Activated CD4-positive, CD25-positive, alpha-beta regulatory T cell treated with anti-CD3 and anti-CD28 coated beads, Interleukin-2, amount 50 U/mL, for 16 hours (primary cell): ENCODE data around the gene SP4.
A peak's percentile ranks its signal among the peaks of the same experiment; 100 is the strongest.

ENCODE experiments used
- DNase-seq: peaks from one replicate; pipeline ENCODE4 v3.0.0-alpha.2; 2020; ENCODE audit warnings: low read depth, low spot score

The SP4 gene

GRCh38 chr7:21427871-21428658 lies at the start of gene SP4:
Gene SP4, plus strand, starts transcription at chr7:21428083. Its CDS starts 169 bp downstream, at chr7:21428252.
- DNase-seq: peak; percentile 94

GRCh38 chr7:21383227-21384220 lies 44.4 kb upstream of the SP4 start:
- no peak for DNase-seq

DNA sequence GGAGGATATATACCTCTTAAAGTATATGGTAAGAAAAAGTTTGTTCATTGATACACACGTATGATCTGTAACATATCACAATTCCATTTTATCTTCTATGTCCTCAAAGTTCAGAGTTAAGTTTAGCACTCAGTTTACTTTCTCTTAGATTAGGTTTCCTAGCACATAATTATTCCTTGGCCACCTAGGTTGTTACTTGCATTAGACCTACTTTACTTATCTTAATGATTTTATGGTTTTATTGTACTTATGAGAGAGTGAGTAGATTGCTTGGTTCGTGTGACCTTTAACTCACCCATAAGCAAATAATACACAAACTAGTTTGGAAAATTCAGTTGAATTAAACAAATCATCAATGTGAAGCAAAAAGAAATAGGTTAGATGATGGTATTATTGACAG lies 33.9 kb upstream of the SP4 start:
- no peak for DNase-seq

DNA sequence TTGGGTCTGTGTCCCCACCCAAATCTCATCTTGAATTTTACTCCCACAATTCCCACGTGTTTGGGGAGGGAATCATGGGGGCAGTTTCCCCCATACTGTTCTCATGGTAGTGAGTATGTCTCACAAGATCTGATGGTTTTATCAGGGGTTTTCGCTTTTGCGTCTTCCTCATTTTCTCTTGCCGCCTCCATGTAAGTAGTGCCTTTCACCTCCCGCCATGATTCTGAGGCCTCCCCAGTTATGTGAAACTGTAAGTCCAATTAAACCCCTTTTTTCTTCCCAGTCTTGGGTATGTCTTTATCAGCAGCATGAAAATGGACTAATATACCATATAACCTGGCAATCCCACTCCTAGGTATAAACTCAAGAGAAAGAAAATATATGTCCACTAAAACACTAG lies 25.9 kb upstream of the SP4 start:
- no peak for DNase-seq

DNA sequence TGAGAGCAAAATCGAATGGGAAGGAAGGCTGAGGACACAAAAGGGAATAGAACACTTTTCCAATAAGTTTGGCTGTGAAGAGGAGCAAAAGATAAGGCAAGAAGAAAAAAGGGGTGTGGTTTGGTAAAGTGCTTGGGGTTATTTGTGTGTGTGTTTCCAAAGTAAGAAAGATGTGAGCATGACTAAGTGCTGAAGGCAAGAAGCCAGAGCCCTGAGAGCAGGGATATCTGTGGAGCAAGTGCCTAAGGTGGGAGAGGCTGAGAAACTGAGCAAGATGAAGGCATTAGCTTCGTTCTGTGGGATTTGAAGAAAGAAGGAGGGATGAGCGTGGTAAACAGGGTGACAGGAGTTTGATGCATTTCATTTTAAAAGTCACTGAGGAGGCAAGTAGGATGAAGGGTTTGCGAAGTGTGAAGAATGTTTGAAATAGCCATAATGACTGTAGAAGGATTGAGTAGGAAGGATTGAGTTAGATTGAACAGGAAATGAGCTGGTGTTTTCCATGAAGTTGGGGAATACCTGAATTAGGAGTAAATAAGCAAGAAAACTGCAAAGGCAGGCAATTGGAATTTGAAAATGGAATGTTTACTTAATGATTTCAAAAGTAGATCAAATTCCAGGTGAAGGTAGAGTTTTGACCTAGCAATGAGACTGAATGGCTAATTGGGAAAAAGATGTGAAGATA lies 19.9 kb upstream of the SP4 start:
- DNase-seq: no peak

- DNase-seq: no peak
Observed at GRCh38 chr7:21408481-21408820, 19.4 kb upstream of the SP4 start.

GRCh38 chr7:21412410-21412851 lies 15.5 kb upstream of the SP4 start:
- DNase-seq: no peak

DNA sequence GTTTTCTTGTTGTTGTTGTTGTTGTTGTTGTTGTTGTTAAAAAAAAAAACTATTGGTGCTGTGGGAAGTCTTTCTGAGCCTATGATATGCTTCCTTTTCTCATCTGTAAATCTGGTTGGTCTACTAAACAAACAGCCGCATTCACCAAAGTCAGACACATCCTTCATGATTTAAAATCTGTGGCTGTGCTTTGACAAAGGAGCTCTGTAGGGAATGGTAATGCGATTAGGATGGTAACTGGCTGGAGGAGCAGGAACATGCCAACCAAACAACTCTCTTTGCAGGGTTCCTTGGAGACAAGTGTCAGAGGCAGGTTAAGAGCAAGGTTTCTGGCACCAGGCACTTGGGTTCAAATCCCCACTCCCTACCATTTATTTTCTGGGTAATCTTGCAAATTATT lies 14.9 kb upstream of the SP4 start:
- DNase-seq: no peak

DNA sequence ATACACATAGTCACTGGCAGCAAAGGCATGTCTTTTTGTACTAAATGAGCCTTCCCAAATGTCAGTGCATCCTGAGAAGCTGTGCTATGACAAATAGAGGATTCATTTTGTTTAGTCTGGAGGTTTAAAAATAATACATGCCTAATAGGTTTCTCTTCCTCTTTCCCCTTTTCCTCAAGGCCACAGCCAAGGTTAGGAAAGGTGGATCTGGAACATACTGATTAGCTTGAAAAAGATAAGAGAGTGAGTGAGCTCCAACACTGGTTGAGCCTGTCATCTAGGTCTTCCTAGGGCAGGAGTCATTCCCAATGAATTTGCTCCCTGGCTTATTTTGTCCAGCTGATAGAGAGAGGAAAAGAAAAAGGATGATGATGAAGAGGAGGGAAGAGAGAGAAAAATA lies 14.4 kb upstream of the SP4 start:
- DNase-seq: no peak

DNA sequence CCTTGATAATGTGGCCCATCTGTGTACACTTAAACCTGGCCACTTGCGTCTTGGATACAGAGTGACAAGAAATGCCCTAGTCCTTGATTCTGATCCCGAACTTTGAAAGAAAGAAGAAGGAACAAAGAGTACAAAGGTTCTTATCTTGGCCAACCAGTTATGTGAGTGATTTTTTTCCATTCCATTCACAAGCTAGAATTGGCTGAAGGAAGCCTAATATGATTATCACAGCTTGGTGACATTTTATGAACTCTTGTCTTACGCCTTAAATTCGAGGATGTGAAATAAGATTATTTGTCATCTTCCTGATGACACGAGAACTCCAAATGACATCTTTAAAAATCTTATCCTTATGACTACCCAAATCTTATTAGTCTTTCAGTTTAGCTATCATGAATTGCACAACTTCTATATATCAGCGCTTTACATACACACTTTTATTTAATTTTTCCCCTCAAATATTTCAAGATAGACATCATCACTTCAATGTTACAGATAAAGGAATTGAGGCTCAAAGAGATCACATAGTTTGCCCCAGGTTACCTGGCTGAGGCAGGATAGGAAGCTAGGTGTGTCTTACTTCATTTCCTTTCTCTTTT lies 13.0 kb upstream of the SP4 start:
- no peak for DNase-seq

GRCh38 chr7:21417647-21418046 lies 10.2 kb upstream of the SP4 start:
- no peak for DNase-seq

DNA sequence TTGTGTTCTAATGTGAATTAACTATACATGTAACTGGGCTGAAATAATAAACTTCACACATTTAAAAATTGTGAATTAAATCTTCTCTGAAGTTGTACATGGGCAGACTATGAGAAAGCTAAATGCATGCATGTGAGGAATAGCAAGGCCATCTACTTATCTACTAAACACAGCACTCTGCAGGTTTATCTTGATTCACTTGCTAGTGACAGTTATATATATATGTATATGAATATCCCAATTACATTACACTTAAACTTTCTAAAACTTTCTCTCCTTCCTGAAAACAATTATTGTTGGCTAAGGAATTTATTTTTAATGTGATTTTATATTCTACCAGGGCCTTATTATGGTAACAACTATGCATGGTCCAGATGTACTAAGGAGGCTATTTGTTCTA lies 5.1 kb upstream of the SP4 start:
- no peak for DNase-seq

GRCh38 chr7:21425290-21425689 lies 2.6 kb upstream of the SP4 start:
- DNase-seq: no peak

- DNase-seq: no peak
Observed at GRCh38 chr7:21426286-21427181, 1.3 kb upstream of the SP4 start.

DNA sequence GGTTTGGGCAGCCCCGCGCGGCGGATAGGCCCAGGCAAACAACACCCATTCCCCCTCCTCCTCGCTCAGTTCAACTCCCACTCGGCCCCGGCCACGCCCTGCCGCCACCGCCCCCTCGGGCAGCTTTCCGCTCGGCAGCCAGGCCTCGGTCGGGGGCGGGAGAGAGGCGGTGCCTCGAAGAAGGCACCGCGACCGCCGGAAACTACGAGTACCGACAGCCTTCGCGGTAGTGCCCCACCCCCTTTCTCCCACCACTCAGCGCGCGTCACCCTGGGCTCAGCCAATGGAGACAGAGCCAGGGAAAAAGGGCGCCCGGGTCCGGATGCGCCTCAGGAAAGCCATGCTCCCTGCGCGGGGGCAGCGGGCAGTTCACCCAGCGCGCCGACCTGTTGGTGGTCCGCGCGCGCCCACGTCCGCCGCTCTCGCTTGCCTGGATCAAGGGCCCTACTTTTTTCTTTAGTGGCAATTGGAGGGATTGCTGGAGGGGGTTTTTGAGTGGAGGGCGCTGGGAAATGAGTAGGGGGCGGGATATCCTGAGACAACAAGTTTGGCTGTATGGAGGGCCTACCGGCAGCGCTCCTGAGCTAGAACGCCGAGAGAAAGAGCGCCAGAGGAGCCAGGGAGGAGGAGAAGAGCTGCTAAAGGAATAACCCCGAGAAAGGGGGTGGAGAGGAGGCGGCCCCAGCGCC lies 557 bp upstream of the SP4 start:
- peak; percentile 98 for DNase-seq

DNA sequence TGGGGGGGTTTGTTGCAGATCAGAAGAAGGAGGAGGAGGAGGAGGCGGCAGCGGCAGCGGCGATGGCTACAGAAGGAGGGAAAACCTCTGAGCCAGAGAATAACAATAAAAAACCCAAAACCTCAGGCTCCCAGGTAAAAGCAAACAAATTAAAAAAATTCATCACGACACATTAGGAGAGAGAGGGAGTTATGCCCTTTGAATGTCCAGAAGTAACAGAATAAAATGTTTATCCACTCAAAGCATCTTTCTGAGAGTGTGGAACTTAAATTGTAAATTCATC lies 717 bp downstream of the SP4 start:
- no peak for DNase-seq

DNA sequence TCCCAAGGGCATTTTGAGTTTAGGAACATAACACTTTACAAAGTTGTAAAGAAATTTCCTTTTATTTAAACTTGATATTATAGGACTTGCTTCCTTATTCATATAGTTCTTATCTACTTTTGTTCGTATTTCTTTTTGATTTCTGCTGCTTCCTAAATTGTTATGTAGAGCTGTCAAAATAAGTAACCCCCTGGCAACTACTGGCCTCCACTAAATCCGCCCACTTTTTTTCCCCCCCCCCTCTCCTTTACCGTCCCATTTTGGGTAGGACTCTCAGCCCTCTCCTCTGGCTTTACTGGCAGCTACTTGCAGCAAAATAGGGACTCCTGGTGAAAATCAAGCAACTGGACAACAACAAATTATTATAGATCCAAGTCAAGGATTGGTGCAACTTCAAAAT lies 1.1 kb downstream of the SP4 start:
- no peak for DNase-seq

DNA sequence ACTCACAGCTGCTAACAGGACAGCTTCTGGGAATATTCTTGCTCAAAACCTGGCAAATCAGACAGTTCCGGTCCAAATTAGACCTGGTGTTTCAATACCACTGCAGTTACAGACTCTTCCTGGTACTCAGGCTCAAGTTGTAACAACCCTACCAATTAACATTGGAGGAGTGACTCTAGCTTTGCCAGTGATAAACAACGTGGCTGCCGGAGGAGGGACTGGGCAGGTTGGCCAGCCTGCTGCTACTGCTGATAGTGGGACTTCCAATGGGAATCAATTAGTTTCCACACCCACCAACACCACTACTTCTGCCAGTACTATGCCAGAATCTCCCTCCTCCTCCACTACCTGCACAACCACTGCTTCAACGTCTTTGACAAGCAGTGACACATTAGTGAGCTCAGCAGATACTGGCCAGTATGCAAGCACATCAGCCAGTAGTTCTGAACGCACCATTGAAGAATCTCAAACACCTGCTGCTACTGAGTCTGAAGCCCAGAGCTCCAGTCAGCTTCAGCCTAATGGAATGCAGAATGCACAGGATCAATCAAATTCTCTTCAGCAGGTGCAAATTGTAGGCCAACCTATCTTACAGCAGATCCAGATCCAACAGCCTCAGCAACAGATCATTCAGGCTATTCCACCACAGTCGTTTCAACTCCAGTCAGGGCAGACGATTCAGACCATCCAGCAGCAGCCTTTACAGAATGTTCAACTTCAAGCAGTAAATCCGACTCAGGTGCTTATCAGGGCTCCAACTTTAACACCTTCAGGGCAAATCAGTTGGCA lies 2.1 kb downstream of the SP4 start:
- DNase-seq: no peak

DNA sequence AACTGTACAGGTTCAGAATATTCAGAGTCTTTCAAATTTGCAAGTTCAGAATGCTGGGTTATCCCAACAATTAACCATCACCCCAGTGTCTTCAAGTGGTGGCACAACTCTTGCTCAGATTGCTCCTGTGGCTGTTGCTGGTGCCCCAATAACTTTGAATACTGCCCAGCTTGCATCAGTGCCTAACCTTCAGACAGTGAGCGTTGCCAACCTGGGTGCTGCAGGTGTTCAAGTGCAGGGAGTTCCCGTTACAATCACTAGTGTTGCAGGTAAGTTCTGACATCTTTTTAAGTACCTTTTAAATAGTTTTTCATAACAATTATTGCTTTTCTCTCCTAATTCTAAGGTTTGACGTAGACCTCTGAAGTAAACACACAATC lies 2.7 kb downstream of the SP4 start:
- DNase-seq: no peak
